ENCODE results near the gene PLPPR1. TPM values are rescaled to one million over a fixed set of nuclear protein-coding genes. Genes with fewer than 3 reads are reported as not detected.
"Not testable (repeated sequence)": the region's sequence is repeated elsewhere in the genome, so short reads cannot be mapped to it uniquely, and the experiment has no call there.

Gene PLPPR1
- total RNA-seq, 1 experiment from 2014 or later, result not detected

- DNase-seq (ENCODE audit: low spot score), result no peak
Observed at GRCh38 chr9:101121836-101122399, 93.4 kb downstream of the PLPPR1 start.

GRCh38 chr9:101126556-101126955 lies 98.0 kb downstream of the PLPPR1 start:
- DNase-seq (ENCODE audit: low spot score), result no peak

- not testable (repeated sequence) for DNase-seq (ENCODE audit: low spot score)
Observed at GRCh38 chr9:101127369-101127768, 98.8 kb downstream of the PLPPR1 start.

GRCh38 chr9:101128623-101129022 lies 100.1 kb downstream of the PLPPR1 start:
- no peak for DNase-seq (ENCODE audit: low spot score)

GRCh38 chr9:101130054-101130453 lies 101.5 kb downstream of the PLPPR1 start:
- DNase-seq (ENCODE audit: low spot score), result no peak

GRCh38 chr9:101131326-101131725 lies 102.8 kb downstream of the PLPPR1 start:
- no peak for DNase-seq (ENCODE audit: low spot score)

- no peak for DNase-seq (ENCODE audit: low spot score)
Observed at GRCh38 chr9:101132801-101133200, 104.3 kb downstream of the PLPPR1 start.

- DNase-seq (ENCODE audit: low spot score), result no peak
Observed at GRCh38 chr9:101138509-101138908, 110.0 kb downstream of the PLPPR1 start.

- no peak for DNase-seq (ENCODE audit: low spot score)
Observed at GRCh38 chr9:101139082-101139481, 110.6 kb downstream of the PLPPR1 start.

- DNase-seq (ENCODE audit: low spot score), result no peak
Observed at GRCh38 chr9:101140764-101141163, 112.2 kb downstream of the PLPPR1 start.

- no peak for DNase-seq (ENCODE audit: low spot score)
Observed at GRCh38 chr9:101146508-101146907, 118.0 kb downstream of the PLPPR1 start.

GRCh38 chr9:101148344-101148743 lies 119.8 kb downstream of the PLPPR1 start:
- DNase-seq (ENCODE audit: low spot score), result no peak

- DNase-seq (ENCODE audit: low spot score), result no peak
Observed at GRCh38 chr9:101158361-101158760, 129.8 kb downstream of the PLPPR1 start.

GRCh38 chr9:101162231-101162630 lies 133.7 kb downstream of the PLPPR1 start:
- DNase-seq (ENCODE audit: low spot score), result no peak

- DNase-seq (ENCODE audit: low spot score), result no peak
Observed at GRCh38 chr9:101165131-101165530, 136.6 kb downstream of the PLPPR1 start.

GRCh38 chr9:101167490-101168134 lies 139.1 kb downstream of the PLPPR1 start:
- no peak for DNase-seq (ENCODE audit: low spot score)

- DNase-seq (ENCODE audit: low spot score), result no peak
Observed at GRCh38 chr9:101172616-101173015, 144.1 kb downstream of the PLPPR1 start.

- DNase-seq (ENCODE audit: low spot score), result no peak
Observed at GRCh38 chr9:101173907-101174306, 145.4 kb downstream of the PLPPR1 start.

GRCh38 chr9:101176384-101176783 lies 147.9 kb downstream of the PLPPR1 start:
- DNase-seq (ENCODE audit: low spot score), result no peak

GRCh38 chr9:101184813-101185278 lies 156.3 kb downstream of the PLPPR1 start:
- no peak for DNase-seq (ENCODE audit: low spot score)

GRCh38 chr9:101191723-101192122 lies 163.2 kb downstream of the PLPPR1 start:
- DNase-seq (ENCODE audit: low spot score), result no peak

GRCh38 chr9:101197026-101197425 lies 168.5 kb downstream of the PLPPR1 start:
- no peak for DNase-seq (ENCODE audit: low spot score)

GRCh38 chr9:101200852-101201251 lies 172.3 kb downstream of the PLPPR1 start:
- DNase-seq (ENCODE audit: low spot score), result no peak

GRCh38 chr9:101201630-101202029 lies 173.1 kb downstream of the PLPPR1 start:
- no peak for DNase-seq (ENCODE audit: low spot score)

Data from A172 (cell line).